Measurements from ENCODE around the gene MUSTN1.

MUSTN1 gene

GRCh38 chr3:52831500-52832301, 3.1 kb downstream of the MUSTN1 start:
- peak; percentile 68 for DNase-seq

GRCh38 chr3:52830535-52831258, 4.1 kb downstream of the MUSTN1 start, which contains the start of gene ITIH4:
Gene ITIH4 (minus strand): TSS chr3:52830672. CDS start chr3:52830642, 30 bp downstream.
- DNase-seq: no peak

GRCh38 chr3:52829906-52830463, 4.8 kb downstream of the MUSTN1 start:
- no peak for DNase-seq

- no peak for DNase-seq
Measured at GRCh38 chr3:52829482-52829881, 5.3 kb downstream of the MUSTN1 start.

GRCh38 chr3:52827866-52828376, 6.9 kb downstream of the MUSTN1 start:
- no peak for DNase-seq

GRCh38 chr3:52827441-52827840, 7.4 kb downstream of the MUSTN1 start:
- DNase-seq: peak; percentile 10

- DNase-seq: no peak
Measured at GRCh38 chr3:52824037-52824436, 10.8 kb downstream of the MUSTN1 start.

- DNase-seq: no peak
Measured at GRCh38 chr3:52822363-52822762, 12.5 kb downstream of the MUSTN1 start.

GRCh38 chr3:52820736-52821135, 14.1 kb downstream of the MUSTN1 start:
- peak; percentile 8 for DNase-seq

GRCh38 chr3:52819936-52820335, 14.9 kb downstream of the MUSTN1 start:
- no peak for DNase-seq

- no peak for DNase-seq
Measured at GRCh38 chr3:52817860-52818259, 17.0 kb downstream of the MUSTN1 start.

GRCh38 chr3:52817221-52817620, 17.6 kb downstream of the MUSTN1 start:
- DNase-seq: no peak

GRCh38 chr3:52816654-52817053, 18.2 kb downstream of the MUSTN1 start:
- no peak for DNase-seq

GRCh38 chr3:52816199-52816598, 18.6 kb downstream of the MUSTN1 start:
- no peak for DNase-seq

GRCh38 chr3:52813810-52814209, 21.0 kb downstream of the MUSTN1 start:
- no peak for DNase-seq

GRCh38 chr3:52811452-52812011, 23.3 kb downstream of the MUSTN1 start:
- DNase-seq: no peak

- no peak for DNase-seq
Measured at GRCh38 chr3:52810923-52811322, 23.9 kb downstream of the MUSTN1 start.

- DNase-seq: no peak
Measured at GRCh38 chr3:52809662-52810377, 25.0 kb downstream of the MUSTN1 start.

GRCh38 chr3:52809149-52809548, 25.7 kb downstream of the MUSTN1 start:
- no peak for DNase-seq

- DNase-seq: no peak
Measured at GRCh38 chr3:52805270-52806039, 29.4 kb downstream of the MUSTN1 start.

- DNase-seq: peak; percentile 22
Measured at GRCh38 chr3:52801839-52802238, 33.0 kb downstream of the MUSTN1 start.

GRCh38 chr3:52800079-52800478, 34.7 kb downstream of the MUSTN1 start:
- no peak for DNase-seq
